PFSK-1 (cell line): ENCODE data around the gene EIPR1.

Source experiments
- FOXP2 ChIP-seq: optimal IDR thresholded peaks from 2 replicates; pipeline ENCODE3; 2011; ENCODE audit warnings: borderline replicate concordance, control low read depth, inconsistent platforms; ENCODE audit not compliant: insufficient read depth; ENCODE audit errors: extremely low read length, extremely low read depth
- POLR2AphosphoS5 ChIP-seq: IDR thresholded peaks from 2 replicates; pipeline ENCODE4 v1.6.1; 2012; ENCODE audit warnings: low read depth, mild to moderate bottlenecking, control low read depth, low read length, moderate library complexity
- REST ChIP-seq, 2 experiments: IDR thresholded peaks; 2 replicates each; pipeline versions ENCODE4 v1.6.1 to v1.8.0; 2011 to 2012; ENCODE audit warnings: low read depth in 2 of 2, low read length in 2 of 2, control low read depth in 1 of 2, inconsistent platforms in 1 of 2, mild to moderate bottlenecking in 1 of 2, moderate library complexity in 1 of 2; ENCODE audit not compliant: insufficient read depth in 1 of 2
- TAF1 ChIP-seq: IDR thresholded peaks from 2 replicates; pipeline ENCODE4 v1.6.1; 2012; ENCODE audit warnings: low read length, control low read depth, borderline replicate concordance; ENCODE audit not compliant: insufficient read depth

GRCh38 chr2:3149441-3150217 lies 228.0 kb downstream of the EIPR1 start:
- no peak for TF ChIP-seq POLR2AphosphoS5
- TF ChIP-seq REST (IDR thresholded peaks at IDR 0.05; ENCODE audit: insufficient read depth in 1 of 2, low read depth in 2 of 2, low read length in 2 of 2), result no peak
- no peak for TF ChIP-seq FOXP2
- no peak for TF ChIP-seq TAF1
